ENCODE measurements around the gene LRMDA. TPM values are rescaled to one million over a fixed set of nuclear protein-coding genes. Genes with fewer than 3 reads are reported as not detected.

The LRMDA gene
- total and polyA plus RNA-seq, 2 of the 13 experiments (the other 11 are each of a cell fraction or from before 2014, with no cell fraction given) = 13.4 to 22.0 TPM

DNA sequence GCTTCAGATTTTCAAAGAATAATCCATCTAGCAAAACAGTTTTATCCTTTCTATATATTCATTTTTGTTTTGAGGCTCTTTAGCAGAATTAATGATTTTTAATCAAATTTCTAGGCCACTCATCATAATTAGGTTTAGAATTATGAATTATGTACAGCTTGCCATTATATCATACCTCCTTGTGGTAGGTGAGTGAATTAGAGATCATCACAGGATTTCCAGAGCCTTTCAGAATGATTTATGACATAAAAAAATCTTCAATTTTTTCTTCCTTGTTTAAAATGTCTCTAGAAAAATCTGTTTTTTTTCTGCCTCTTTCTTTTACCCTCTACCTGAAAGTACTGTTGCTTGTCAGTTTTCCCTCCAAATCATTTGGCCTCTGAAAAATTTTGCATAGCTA lies 433.3 kb downstream of the LRMDA start:
- intact Hi-C loops (cut with micrococcal nuclease; ENCODE audit: unreplicated experiment) = no loop called here
- no peak for FAIRE-seq
- no peak for DNase-seq (ENCODE audit: low spot score)
- H3K27ac ChIP-seq (ENCODE audit: extremely low read length, insufficient read depth, low read length) = no peak overlapping the region
- no peaks in the 10 kb centered on the region for H4K20me1 ChIP-seq (ENCODE audit: insufficient read depth, low read length)
- no peaks in the 10 kb centered on the region for H3K36me3 ChIP-seq (replicated peaks in 1 of 2; ENCODE audit: control insufficient read depth in 1 of 2, insufficient read depth in 2 of 2, low read length in 2 of 2)
- ATAC-seq = no peak
- no TSS peak for BruUV-seq (replicated peaks)
- H3K79me2 ChIP-seq (ENCODE audit: insufficient read depth, low read length) = no peaks in the 10 kb centered on the region
- no peak overlapping the region for H3K4me3 ChIP-seq (replicated peaks in 1 of 3; ENCODE audit: insufficient read depth in 1 of 3, low read depth in 2 of 3, low read length in 3 of 3)
- H3K9ac ChIP-seq (ENCODE audit: insufficient read depth, low read depth, low read length) = no peak overlapping the region
- TF ChIP-seq, protein P1, sequence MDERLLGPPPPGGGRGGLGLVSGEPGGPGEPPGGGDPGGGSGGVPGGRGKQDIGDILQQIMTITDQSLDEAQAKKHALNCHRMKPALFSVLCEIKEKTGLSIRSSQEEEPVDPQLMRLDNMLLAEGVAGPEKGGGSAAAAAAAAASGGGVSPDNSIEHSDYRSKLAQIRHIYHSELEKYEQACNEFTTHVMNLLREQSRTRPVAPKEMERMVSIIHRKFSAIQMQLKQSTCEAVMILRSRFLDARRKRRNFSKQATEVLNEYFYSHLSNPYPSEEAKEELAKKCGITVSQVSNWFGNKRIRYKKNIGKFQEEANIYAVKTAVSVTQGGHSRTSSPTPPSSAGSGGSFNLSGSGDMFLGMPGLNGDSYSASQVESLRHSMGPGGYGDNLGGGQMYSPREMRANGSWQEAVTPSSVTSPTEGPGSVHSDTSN (CRISPR knock-in tag; IDR thresholded peaks at IDR 0.05) = no peak
- TF ChIP-seq SNAI1 (CRISPR knock-in tag; IDR thresholded peaks at IDR 0.05; ENCODE audit: borderline replicate concordance) (no peak), ZNF292 (CRISPR knock-in tag; IDR thresholded peaks at IDR 0.05; ENCODE audit: borderline replicate concordance, low read depth) (no peak)
- H3K4me1 ChIP-seq (ENCODE audit: insufficient read depth, low read length) = no peaks in the 10 kb centered on the region
- in situ Hi-C loops (cut with HindIII; ENCODE audit: extremely low pct_ligation_motif_present, low pct_unique_long_range_greater_than_20kb) = no loop called here
- H2AFZ ChIP-seq (ENCODE audit: low read length) = no peak overlapping the region
- no peaks in the 10 kb centered on the region for H3K9me3 ChIP-seq (ENCODE audit: low read length)
- no peaks in the 10 kb centered on the region for H3K27me3 ChIP-seq (ENCODE audit: control insufficient read depth in 1 of 2, insufficient read depth in 2 of 2, low read length in 2 of 2)
- ChIA-PET POLR2A (no interaction called here), CTCF (ENCODE audit: low intra/inter-chr PET ratio, low total read pairs) (no interaction called here)
- H3K4me2 ChIP-seq (ENCODE audit: low read depth, low read length) = no peak overlapping the region

DNA sequence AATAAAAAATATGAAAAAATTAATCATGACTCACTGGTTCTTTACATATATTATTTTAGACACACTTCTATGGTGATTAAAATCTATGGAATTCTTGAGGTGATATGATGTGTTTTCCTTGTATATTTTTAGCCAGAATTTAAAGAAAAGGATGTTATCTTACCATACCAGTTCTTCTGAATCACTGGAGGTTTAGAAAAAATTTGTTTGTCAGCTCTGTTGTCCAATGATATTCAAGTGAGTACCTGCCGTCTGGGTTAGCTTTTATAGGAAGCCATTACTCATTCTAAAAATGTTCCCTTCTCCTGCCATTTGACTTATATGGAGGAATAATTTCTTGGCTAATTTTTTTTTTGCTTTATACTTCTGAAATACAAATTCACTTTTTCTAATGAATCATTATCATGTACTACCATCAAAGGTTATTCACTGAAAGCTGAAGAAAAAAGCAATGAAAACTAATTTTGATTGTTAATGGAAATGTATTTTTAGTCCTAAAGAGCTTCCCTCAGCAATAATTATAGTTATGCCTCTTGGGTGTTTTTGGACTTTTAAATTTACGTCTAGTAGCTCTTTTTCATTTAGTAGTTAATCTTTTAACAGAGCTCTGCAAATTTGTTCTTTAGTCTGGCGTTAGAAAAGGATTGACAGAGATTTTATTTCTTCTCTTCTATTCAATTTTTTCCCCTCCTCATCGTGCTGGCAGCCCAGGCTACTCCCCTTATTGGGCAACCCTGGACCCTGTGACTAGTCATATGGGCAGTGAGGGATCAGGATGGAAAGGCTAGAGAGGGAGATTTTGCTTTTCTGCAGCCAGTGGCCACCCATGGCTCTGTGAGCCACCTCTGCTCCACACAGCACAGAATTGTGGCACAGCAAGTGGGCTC lies 434.2 kb downstream of the LRMDA start:
- Histone ChIP-seq H2AFZ (ENCODE audit: low read length) (no peak overlapping the region), H3K4me3 (replicated peaks in 1 of 3; ENCODE audit: insufficient read depth in 1 of 3, low read depth in 2 of 3, low read length in 3 of 3) (no peak overlapping the region), H3K9me3 (ENCODE audit: low read length) (no peaks in the 10 kb centered on the region), H4K20me1 (ENCODE audit: insufficient read depth, low read length) (no peaks in the 10 kb centered on the region), H3K27me3 (ENCODE audit: control insufficient read depth in 1 of 2, insufficient read depth in 2 of 2, low read length in 2 of 2) (no peaks in the 10 kb centered on the region), H3K79me2 (ENCODE audit: insufficient read depth, low read length) (no peaks in the 10 kb centered on the region), H3K4me2 (ENCODE audit: low read depth, low read length) (no peak overlapping the region), H3K36me3 (replicated peaks in 1 of 2; ENCODE audit: control insufficient read depth in 1 of 2, insufficient read depth in 2 of 2, low read length in 2 of 2) (no peaks in the 10 kb centered on the region), H3K27ac (ENCODE audit: extremely low read length, insufficient read depth, low read length) (no peak overlapping the region), H3K4me1 (ENCODE audit: insufficient read depth, low read length) (no peaks in the 10 kb centered on the region), H3K9ac (ENCODE audit: insufficient read depth, low read depth, low read length) (no peak overlapping the region)
- FAIRE-seq (no peak), ATAC-seq (no peak), DNase-seq (ENCODE audit: low spot score) (no peak)
- WGBS (ENCODE audit: low lambda C conversion rate) = 76% methylated on average over 4 of the region's 4 CpGs
- intact Hi-C loops (cut with micrococcal nuclease; ENCODE audit: unreplicated experiment) = no loop called here
- in situ Hi-C loops (cut with HindIII; ENCODE audit: extremely low pct_ligation_motif_present, low pct_unique_long_range_greater_than_20kb) = no loop called here
- POLR2A ChIA-PET = no interaction called here
- CTCF ChIA-PET (ENCODE audit: low intra/inter-chr PET ratio, low total read pairs) = no interaction called here
- BruUV-seq (replicated peaks) = no TSS peak
- TF ChIP-seq TP53 (CRISPR knock-in tag; conservative IDR thresholded peaks at IDR 0.05) = no peak
- TF ChIP-seq ZBTB3 (CRISPR knock-in tag; IDR thresholded peaks at IDR 0.05; ENCODE audit: borderline replicate concordance, low read depth) = no peak
- TF ChIP-seq MAFK (conservative IDR thresholded peaks at IDR 0.05 in 1 of 2, IDR thresholded peaks at IDR 0.05 in 1 of 2; ENCODE audit: low read length in 2 of 2) = peak; percentile 38 to 64; a peak in 2 of 4 replicates
- no peak for TF ChIP-seq ATM (IDR thresholded peaks at IDR 0.05; ENCODE audit: borderline replicate concordance)
- peak; percentile 4; the same call in 1 of the 2 replicates for TF ChIP-seq CEBPB (IDR thresholded peaks at IDR 0.05; ENCODE audit: borderline replicate concordance, low read depth, low read length)
- no peak for TF ChIP-seq STAG1 (CRISPR knock-in tag; IDR thresholded peaks at IDR 0.05)
- TF ChIP-seq ZNF891 (CRISPR knock-in tag; IDR thresholded peaks at IDR 0.05) = no peak
- TF ChIP-seq ZNF264 (CRISPR knock-in tag; IDR thresholded peaks at IDR 0.05) = no peak
- TF ChIP-seq MAFF (IDR thresholded peaks at IDR 0.05; ENCODE audit: low read depth, low read length) = peak; percentile 35; the same call in 1 of the 2 replicates
- no peak for TF ChIP-seq NFYC (CRISPR knock-in tag; IDR thresholded peaks at IDR 0.05)

Data from HepG2 (cell line).